Right renal cortex interstitium (tissue), 3 donors: ENCODE results near the gene PDGFB. TPM values are rescaled to one million over a fixed set of nuclear protein-coding genes. Genes with fewer than 3 reads are reported as not detected.

Source experiments
- DNase-seq, 3 donors: peaks; one replicate each; pipeline ENCODE4 v3.0.0-alpha.2; 2013; ENCODE audit warnings: low read depth in 3 of 3, low spot score in 2 of 3
- polyA plus RNA-seq, 3 donors: library from polyadenylated mRNA; unstranded; fragments of 120-200 nt; gene quantifications; one replicate each; pipeline ENCODE4 v1.2.1, GENCODE V29; 2013; ENCODE audit not compliant: insufficient read length in 3 of 3

The PDGFB gene
- polyA plus RNA-seq, 3 donors, result 13.0 to 16.7 (median 13.3) TPM

DNA sequence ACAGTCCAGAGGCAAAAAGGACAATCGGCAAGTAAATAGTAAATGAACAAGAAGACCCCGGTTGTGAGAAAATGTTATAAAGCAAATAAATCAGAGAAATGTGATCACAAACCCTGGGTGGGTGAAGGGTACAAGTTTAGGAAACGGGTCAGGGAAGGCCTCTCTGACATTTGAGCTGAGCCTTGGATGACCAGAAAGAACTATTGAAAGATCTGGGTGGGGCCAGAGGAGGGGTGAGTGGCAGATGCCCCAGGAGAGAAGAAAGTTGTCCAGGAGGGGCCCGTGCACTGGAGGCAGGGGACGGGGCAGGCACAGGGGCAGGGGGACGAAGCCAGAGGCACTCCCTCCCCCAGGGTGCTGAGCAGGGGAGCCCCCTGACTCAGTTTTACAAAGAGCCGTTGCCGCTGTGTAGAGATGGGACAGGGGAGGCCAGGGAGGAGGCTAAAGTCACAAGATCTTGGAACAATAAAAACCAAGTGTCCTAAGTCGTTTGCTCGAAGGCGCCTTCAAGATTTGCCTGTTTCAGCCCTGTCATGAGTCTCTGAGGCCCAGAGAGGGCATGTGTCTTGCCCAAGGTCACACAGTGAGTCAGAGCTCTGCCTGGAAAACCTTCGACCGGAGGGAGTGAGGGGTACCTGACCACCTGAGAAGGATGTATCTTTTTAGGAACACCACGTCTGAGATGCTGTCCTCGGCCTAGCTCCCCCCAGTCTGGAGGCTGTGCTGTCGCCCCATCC, 10.8 kb upstream of the PDGFB start:
- DNase-seq, result no peak

DNA sequence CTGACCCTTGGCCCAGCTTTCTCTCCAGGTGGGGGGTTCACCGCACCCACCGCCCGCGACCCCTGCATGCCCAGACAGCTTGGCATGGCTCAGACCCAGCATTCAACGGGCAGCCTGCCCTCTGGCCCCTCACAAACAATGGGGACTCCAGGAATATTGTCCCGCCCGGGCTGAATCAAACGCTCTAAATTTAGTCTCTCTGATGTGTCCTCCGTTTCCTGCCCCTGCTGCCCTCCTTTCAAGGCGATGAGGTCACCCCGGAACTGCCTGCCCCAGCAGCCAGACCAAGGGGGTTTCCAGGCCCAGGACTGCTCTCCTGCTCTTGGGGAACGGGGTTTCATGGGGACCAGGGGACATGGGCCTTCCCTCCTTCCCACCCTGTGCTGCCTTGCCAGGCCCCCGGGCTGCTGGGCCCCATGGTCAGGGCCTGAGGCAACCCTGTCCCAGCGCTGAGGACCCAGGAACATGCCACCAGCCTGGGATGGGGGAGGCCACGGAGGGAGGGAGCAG, 10.1 kb upstream of the PDGFB start:
- DNase-seq, result no peak

DNA sequence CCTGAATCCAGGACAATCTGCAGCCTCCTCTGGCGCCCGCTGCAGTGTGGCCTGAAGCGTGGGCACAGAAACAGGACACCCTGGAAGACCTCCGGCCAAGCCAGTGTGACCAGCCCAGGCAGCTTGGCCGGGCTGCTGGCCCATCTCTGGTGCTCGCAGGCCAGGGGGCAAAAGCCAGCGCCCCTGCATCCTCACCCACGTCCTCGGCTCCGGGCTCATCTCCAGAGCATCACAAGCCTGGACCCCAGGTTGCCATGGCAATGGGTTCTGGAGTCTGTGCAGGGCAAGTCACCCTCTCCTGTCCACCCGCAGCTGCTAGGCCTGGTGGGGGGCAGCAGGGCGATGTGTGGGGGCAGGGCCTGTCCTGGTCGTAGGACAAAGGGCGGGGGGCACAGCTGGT, 9.3 kb upstream of the PDGFB start:
- no peak for DNase-seq

DNA sequence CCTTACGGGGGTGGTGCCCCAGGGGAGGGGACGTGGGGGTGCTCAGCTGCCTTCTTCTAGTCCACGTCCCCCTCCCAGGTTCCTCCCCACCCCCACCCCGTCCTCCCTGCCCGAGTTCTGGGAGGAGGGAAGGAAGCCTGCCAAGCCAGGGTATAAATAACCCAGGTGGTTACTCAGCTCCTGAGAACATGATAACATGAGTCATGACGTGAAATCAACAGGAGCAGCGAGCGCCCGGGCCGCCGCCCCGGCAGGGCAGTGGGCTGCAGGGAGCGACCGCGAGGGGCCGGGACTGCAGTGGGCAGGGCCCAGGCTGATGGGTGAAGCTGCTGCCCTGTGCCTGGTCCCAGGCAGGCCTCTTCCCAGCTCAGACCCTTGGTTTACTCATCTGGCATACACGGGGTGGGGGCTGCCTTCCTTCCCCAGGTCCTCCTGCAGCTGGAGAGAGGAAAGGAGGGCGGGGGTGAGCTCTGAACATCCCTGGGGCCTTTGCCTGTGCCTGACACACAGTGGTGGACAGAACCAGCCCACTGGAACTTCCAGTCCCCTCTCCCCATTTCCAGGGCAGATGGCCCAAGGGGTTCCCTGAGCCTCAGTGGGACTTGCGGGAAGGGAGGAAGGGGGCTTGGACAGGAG, 8.8 kb upstream of the PDGFB start:
- no peak for DNase-seq

DNA sequence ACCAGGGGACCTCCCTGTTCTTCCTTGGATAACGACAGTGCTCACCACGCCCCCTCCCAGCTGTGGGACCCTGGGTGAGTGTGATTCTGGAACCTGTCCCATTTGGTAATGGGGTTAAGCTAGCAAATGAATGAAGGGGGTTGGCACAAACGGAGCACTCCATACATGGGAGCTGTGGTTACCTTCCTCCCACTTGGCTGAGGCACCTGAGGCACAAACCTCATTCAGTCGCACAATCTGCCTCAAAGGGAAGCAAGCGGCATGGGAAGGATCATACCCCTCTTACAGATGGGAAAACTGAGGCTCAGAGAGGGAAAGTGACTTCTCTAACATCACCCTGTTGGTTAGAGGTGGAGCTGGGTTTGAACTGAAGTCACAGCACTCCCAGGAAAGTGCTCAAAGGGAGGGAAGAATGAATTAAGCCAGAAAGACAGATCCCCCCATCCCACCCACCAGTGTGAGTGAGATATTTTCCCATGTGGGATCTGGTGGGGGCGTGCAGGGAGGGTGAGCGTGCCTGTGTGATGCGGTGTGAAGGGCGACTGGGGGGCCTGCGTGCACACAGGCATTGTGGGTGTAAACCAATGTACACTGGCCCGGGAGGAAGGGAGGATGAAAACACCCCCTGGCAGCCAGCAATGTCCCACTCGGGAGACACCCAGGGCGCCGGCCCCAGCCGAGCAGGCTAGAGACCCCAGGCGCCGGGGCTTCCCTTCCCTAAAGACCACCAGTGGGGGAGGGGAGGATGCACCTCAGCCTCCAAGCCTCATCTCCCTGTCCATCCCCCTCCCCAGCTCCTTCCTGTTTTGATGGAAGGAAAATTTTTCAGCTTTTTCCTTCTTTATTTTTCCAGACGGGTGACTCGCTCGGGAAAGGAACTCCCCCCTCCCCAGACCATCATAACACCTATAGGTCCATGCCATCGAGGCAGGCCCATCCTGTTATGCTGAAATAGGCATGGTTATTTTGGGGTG, 8.0 kb upstream of the PDGFB start:
- DNase-seq, result no peak

DNA sequence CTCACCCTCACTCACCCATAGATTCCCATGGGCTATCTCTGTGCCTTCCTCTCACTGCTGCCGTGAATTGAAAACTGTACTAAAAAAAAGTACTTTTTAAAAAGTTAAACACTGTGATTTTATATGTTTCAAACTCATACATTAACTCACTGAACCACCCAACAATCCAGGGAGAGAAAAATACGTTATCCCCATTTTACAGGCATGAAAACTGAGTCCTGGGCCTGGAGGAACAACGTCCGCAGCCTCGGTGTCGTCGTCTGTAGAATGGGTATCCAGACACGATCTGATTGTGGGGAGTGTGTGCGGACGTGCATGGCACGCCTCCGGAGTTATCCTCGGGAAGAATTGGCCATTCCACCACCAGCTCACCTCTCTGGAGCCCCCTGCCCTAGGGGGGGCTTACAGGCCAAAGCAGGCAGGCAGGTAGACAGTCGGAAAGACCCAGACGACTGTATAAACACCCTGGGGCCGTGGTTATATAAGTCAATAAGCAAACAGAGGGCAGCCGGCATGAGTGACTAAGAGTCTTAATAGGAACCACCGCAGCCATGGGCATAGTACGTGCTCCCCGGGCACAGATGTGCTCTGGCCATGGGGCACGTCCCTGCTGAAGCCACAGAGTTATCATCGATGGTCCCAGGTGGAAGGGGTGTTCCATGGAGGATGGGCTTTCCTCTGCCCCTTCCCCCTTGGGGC, 7.1 kb upstream of the PDGFB start:
- DNase-seq, result no peak

DNA sequence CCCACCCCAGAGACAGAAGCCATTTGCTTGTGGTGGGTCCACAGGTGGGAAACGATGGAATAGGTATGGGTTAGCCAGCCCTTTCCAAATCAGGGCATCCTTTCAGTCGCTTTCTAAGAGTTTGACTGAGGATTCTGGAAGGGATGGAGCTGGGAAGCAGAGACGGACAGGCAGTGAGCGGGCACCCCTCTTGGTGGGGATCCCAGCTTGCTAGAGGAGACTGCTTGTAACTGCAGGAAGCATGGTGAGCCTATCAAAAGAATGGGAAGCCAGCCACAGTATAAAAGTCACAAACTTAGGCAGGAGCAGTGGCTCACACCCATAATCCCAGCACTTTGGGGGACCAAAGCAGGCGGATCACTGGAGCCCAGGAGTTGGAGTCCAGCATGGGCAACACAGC, 6.1 kb upstream of the PDGFB start:
- DNase-seq, result no peak

DNA sequence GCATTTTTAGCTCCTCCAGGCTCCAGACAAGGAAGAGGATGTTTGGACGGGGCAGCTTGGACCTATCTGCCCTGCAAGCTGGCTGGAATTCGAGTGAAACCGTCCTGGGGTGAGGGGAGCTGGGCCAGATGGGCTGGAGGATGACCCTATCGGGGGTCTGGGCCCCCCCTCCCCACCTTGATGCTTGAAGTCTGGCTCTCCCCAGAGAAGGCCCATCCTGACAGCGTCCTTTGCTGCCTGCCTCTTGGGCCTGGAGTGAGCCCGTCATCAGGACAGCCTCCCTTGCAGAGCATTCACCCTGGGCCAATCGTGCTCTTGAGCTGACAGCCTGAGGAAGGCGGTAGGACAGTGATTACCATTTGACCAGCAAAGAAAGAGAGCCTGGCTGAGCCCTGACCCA, 5.3 kb upstream of the PDGFB start:
- DNase-seq, result no peak

DNA sequence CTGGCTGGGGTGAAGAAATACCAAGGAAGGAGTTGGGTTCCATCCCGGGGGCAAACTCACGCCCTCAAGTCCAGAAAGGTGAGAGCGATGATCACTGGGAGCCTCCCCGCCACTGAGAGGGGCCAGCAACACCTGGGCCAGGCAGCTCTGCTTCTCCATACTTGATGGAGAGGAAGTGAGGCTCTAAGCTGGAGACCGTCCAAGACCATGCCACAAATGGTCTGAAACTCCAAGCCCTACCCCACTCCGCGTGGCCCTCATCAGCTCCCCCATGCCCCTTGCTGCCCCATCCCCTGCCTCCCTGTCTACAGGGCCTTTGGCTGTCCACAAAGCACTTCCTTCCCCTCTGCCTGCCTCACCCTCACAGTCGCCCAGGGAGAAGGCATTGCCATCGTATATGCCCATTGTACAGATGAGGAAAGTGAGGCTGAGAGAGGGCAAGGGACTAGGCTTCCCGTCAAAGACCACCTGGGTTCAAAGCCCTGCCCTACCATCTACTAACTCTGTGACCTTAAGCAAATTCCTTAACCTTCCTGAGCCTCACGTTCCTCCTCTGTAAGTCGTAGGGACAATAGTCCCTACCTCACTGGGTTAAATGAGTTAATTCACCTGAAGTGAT, 4.4 kb upstream of the PDGFB start:
- no peak for DNase-seq

DNA sequence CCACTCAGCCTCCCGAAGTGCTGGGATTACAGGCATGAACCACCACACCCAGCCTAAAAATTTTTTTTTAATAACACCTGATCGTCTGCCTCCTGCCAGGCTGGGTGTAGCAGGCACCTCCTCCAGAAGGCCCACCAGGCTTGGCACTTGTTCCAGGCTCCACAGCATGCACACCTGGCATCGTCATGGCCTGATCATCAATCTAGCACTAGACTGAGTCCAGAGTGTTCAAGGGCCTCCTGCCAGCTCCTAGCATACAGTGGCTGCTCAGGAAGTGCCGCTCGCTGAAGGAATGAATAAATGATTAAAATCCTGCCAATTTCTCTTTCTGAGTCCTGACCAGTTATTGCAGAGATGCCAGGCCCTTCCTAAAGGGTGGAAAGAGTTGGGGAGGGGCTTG, 3.5 kb upstream of the PDGFB start:
- no peak for DNase-seq

DNA sequence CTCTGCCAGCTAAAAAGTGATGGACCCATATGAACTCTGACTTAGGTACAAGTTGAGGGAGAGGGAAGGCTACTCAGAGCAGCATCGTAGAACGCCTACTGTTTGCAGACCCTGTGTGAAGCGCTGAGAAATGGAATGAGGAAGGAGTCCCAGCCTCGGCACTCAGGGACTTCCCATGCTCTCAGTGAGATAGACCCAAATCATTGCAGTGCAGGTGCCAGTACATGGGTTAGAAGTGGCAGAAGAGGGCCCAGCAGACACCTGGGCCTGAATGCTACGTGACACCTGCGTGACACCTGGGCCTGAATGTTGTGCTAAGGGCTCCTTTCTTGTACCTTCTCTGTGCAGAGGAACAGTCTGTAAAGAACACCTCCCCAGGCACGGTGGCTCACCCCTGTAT, 2.6 kb upstream of the PDGFB start:
- DNase-seq, result no peak

DNA sequence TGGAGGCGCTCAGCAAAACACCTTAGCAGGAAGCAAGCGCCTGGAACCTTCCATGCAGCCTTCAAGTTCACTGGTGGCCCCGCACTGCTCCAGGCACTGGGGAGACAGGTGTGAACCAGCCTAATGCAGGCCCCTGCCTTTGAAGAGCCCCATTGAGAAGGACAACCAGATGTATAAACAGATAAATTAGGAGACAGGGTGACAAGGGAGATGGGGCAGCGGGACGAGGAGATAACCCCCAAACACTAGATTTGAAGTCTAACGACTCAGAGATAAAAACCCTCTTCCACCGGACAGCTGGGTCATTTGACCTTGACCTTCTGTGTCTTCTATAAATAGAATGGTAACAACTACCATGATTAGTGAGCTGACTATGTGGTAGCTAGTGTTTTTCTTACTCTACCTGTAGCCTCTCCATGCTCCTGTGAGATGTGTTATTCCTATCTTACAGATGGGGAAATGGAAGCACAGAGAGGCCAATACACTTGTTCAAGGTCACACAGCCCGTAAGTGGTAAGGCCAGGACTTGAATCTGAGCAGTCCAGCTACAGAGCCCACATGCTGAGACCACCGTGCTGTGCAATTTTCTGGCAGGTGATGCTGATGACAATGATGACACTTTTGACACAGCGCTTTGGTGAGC, 2.0 kb upstream of the PDGFB start:
- DNase-seq, result no peak

DNA sequence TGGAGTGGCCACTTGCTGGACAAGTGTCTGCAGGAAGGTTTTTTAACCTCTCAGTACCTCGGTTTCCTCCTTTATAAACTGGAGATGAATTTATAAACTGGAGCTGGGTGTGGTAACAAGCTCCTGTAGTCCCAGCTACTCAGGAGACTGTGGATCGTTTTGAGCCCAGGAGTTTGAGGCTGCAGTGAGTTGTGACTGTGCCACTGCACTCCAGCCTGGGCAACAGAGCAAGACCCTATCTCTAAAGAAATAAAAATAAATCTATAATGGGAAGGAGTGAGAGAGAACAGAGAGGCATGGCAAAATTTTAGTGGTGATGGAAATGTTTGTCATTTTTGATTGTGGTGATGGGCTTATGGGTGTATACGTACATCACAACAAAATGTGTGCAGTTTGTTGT, 1.4 kb upstream of the PDGFB start:
- no peak for DNase-seq

DNA sequence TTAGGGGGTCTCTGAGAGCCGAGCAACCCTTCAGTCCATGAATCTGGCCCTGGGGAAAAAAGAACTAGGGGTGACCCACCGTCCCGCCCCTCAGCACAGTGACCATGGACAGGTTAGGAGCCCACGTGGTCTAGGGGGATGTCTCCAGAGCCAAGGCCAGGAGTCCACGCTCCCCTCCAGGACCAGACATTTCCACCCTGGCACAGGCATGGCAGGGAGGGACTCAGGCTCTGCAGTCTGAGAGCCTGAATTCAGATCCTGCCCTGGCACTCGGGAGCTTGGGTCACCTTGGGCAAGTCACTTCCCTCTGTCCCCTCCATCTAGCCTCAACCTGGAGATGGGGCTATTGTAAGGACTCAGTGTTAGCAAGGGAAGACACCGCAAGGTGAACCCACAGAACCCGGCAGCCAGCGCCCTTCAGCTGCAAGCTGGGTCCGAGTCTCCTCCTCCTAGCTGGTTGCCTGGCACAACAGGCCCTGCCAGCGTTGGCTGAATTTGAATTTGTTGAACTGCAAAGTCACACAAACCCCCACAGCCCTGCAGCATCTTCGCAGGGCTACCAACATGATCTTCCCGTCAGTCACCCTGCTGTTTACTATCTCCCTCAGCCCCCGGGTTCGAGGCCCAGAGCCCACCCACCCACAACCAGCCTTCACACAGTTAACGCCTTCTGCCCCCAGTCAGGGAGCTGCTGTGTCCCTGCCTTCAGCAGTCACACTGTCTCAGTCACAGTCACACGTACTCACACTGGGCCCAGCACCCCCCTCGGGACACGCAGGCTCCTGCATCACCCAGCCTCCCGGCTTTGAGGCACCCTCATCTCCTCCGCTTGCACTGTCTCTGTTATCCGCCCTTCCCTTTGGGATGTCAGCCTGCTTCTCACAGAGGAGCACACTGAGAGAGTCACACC, 603 bp upstream of the PDGFB start:
- no peak for DNase-seq

DNA sequence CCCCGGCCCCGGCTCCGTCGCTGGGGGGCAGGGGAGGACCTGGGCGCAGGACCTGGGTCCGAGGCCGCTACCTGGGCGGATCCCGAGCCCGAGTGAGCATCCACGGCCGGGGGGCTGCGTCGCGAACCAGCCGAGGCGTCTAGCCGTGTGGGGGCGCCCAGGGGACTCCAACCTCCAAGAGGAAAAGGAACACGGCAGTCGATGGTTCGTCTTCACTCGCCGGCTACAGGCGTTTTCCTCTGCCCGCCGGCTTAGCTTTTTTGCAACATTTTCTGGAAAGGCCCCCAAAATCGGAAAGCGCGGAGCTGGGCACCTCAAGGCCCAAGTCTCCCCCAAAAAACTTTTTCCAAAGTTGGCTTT, 666 bp downstream of the PDGFB start:
- DNase-seq, result no peak

DNA sequence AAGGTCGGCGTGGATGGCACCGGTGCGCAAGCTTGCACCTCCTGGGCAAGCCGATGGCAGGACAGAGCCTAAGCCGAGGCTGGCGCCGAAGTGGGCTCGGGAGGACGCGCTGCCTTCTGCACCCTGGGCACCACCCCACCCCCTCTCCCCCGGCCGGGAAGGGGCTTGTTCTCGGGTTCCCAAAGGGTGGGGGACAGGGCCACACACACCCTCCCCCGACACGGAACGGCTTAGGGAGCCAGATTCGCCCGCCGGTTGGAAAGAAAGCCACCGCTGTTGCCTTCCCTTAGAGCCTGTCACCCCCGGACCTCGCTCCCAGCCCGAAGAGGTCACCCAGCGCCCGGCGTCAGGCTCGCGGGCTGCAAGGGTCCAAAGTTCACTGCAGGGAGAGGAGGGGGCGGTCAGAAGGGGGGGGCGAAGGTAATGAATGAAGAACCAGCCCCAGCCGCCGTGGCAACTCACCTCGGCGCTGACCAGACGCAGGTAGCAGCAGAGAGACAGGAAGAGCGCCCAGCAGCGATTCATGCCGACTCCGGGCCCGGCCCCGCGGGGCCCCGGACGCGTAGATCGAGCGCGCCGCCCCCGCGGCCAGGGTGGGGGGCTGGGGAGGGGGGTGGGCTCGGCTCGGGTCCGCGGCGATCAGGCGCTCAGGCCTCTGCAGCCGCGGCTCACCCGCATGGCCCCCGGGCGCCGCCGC, 1.2 kb downstream of the PDGFB start:
- DNase-seq, result no peak

DNA sequence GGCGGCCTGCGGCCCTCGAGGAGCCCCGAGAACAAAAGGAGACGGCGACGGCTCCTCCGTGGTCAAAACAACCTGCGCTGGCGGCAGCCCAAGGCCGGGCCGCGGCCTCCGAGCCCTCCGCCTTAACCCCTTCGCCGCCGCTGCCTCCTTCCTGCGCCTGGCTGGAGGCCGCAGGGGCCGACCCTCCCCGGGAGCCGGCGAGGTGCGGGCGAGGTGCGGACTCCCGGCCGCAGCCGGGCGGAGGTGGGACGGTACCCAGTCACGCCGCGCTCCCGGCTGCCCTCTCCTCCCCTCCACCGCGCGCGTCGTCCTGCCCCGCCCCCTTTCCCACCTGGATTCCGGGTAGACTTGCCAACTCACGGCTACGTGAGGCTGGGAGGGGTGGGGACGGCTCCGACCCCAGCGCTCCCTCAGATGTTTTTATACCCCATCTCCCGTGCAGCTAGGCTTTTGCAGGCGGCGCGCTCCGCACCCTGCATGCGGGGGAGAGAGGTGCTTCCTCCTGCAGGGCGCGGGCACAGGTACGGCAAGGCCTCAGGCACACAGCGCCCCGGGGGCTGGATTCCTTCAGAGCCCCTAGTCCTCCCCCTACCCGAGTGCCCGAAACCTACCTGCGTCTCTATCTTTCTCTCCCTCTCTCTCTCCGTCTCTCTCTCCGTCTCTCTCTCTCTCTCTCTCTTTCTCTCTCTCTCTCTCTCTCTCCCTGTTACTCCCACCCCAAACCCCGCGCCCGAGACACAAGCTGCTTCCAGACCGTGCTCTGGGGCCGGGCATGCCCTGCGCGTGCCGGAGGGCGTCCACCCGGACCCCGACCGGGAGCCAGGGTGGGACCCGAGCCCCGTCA, 2.0 kb downstream of the PDGFB start:
- no peak for DNase-seq
